HepG2 (cell line): ENCODE data around the gene CCNB1IP1. TPM values are rescaled to one million over a fixed set of nuclear protein-coding genes. Genes with fewer than 3 reads are reported as not detected.

Experiments
- FOXJ3 ChIP-seq: sonication (generic); formaldehyde crosslinking; IDR thresholded peaks from 2 replicates; pipeline ENCODE4 v1.4.0; 2020; ENCODE audit warnings: missing genetic modification reagents, mild to moderate bottlenecking, borderline replicate concordance
- HNF4A ChIP-seq: sonication (generic); formaldehyde crosslinking; IDR thresholded peaks from 2 replicates; pipeline ENCODE4 v1.4.0; 2020; ENCODE audit warnings: missing genetic modification reagents
- MXI1 ChIP-seq: IDR thresholded peaks from 3 replicates; pipeline ENCODE4 v1.6.1; 2012; ENCODE audit warnings: low read depth, low read length, inconsistent platforms, borderline replicate concordance
- NCOA2 ChIP-seq: sonication (generic); formaldehyde crosslinking; IDR thresholded peaks from 2 replicates; pipeline ENCODE4 v1.8.0; 2022; ENCODE audit warnings: inconsistent platforms
- NR2F6 ChIP-seq, 2 experiments: IDR thresholded peaks; 2 replicates each; pipeline ENCODE4 v1.6.1; 2016; ENCODE audit warnings: antibody characterized with exemption in 1 of 2, mild to moderate bottlenecking in 1 of 2
- ONECUT2 ChIP-seq: sonication (generic); formaldehyde crosslinking; IDR thresholded peaks from 2 replicates; pipeline ENCODE4 v1.4.0; 2020; ENCODE audit warnings: missing genetic modification reagents
- PITX1 ChIP-seq: sonication (generic); formaldehyde crosslinking; IDR thresholded peaks from 2 replicates; pipeline ENCODE4 v1.5.1; 2020; ENCODE audit warnings: mild to moderate bottlenecking, missing genetic modification reagents
- PPARG ChIP-seq: conservative IDR thresholded peaks from 2 replicates; pipeline ENCODE4 v1.6.1; 2016; ENCODE audit warnings: missing biosample characterization, missing genetic modification reagents
- SALL1 ChIP-seq: sonication (generic); formaldehyde crosslinking; IDR thresholded peaks from 2 replicates; pipeline ENCODE4 v1.8.0; 2022; ENCODE audit warnings: mild to moderate bottlenecking, missing genetic modification reagents
- SAP130 ChIP-seq: IDR thresholded peaks from 2 replicates; pipeline ENCODE4 v1.6.1; 2016; ENCODE audit warnings: low read depth
- SOX6 ChIP-seq, 2 experiments: fragments of 450-650 bp in 1 of 2; sonication (generic) in 1 of 2; formaldehyde crosslinking in 1 of 2; IDR thresholded peaks; 2 replicates each; pipeline versions ENCODE4 v1.4.0 to v1.6.1; 2017 to 2020; ENCODE audit warnings: antibody characterized with exemption in 1 of 2, mild to moderate bottlenecking in 1 of 2, missing genetic modification reagents in 1 of 2
- TBL1XR1 ChIP-seq: fragments of 150-350 bp; IDR thresholded peaks from 2 replicates; pipeline ENCODE4 v1.6.1; 2014; ENCODE audit warnings: borderline replicate concordance, low read length; ENCODE audit not compliant: partially characterized antibody
- XRCC5 ChIP-seq: fragments of 200-400 bp; formaldehyde crosslinking; optimal IDR thresholded peaks from 2 replicates; pipeline ENCODE3; 2017; ENCODE audit warnings: mild to moderate bottlenecking, low read length
- ZNF772 ChIP-seq: sonication (generic); formaldehyde crosslinking; IDR thresholded peaks from 2 replicates; pipeline ENCODE4 v1.5.0; 2020; ENCODE audit warnings: mild to moderate bottlenecking, missing genetic modification reagents
- polyA plus RNA-seq, 8 experiments: library from polyadenylated mRNA; depleted of rRNA in 3 of 8; stranded (reverse) in 7 of 8; unstranded in 1 of 8; fragments of >200 nt; fragmentation: Illumina TruSeq in 4 of 8; extraction: Trizol in 4 of 8; gene quantifications; 2 replicates each; pipeline versions ENCODE4 v1.2.1 to v1.2.3, GENCODE V29; 2011 to 2016; ENCODE audit warnings: low read depth in 4 of 8, missing spikeins in 1 of 8, mixed read lengths in 1 of 8; ENCODE audit not compliant: insufficient read depth in 1 of 8
- total RNA-seq, 5 experiments: library from RNA; depleted of rRNA; stranded (reverse); fragments of >200 nt; fragmentation: Illumina TruSeq; extraction: Trizol; gene quantifications; 2 replicates each; pipeline ENCODE4 v1.2.3, GENCODE V29; 2016; ENCODE audit warnings: low read depth in 1 of 5
- TF ChIP-seq, protein P1 (sequence below): sonication (generic); formaldehyde crosslinking; conservative IDR thresholded peaks from 2 replicates; pipeline ENCODE4 v1.4.0; 2020; ENCODE audit warnings: mild to moderate bottlenecking, missing genetic modification reagents, moderate library complexity
- TF ChIP-seq, protein P2 (sequence below): IDR thresholded peaks from 2 replicates; pipeline ENCODE4 v1.6.1; 2016
- TF ChIP-seq, protein P3 (sequence below): sonication (generic); formaldehyde crosslinking; IDR thresholded peaks from 2 replicates; pipeline ENCODE4 v1.4.0; 2020; ENCODE audit warnings: missing genetic modification reagents, mild to moderate bottlenecking, borderline replicate concordance
- TF ChIP-seq, protein P4 (sequence below): sonication (generic); formaldehyde crosslinking; IDR thresholded peaks from 2 replicates; pipeline ENCODE4 v1.4.0; 2020; ENCODE audit warnings: missing genetic modification reagents, borderline replicate concordance
- TF ChIP-seq, protein P5 (sequence below): IDR thresholded peaks from 2 replicates; pipeline ENCODE4 v1.4.0; 2020; ENCODE audit warnings: mild to moderate bottlenecking, missing genetic modification reagents

The CCNB1IP1 gene
- total and polyA plus RNA-seq, 2 of the 13 experiments (the other 11 are each of a cell fraction or from before 2014, with no cell fraction given) = 98.3 to 125 TPM

DNA sequence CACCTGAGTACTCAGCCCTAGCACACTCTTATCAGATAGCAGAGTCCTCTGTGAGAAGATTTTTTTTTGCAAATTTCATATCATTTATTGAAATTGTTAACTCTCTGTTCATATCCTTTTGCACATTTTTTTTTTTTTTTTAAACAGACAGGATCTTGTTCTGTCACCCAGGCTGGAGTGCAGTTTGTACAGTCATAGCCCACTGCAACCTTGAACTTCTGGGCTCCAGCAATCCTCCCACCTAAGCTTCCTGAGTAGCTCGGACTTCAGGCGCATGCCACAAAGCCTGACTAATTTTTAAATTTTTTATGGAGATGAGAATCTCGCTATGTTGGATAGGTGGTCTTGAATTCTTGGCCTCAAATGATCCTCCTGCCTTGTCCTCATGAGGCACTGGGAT lies 14.7 kb upstream of the CCNB1IP1 start (continued):
- TF ChIP-seq, protein P1, sequence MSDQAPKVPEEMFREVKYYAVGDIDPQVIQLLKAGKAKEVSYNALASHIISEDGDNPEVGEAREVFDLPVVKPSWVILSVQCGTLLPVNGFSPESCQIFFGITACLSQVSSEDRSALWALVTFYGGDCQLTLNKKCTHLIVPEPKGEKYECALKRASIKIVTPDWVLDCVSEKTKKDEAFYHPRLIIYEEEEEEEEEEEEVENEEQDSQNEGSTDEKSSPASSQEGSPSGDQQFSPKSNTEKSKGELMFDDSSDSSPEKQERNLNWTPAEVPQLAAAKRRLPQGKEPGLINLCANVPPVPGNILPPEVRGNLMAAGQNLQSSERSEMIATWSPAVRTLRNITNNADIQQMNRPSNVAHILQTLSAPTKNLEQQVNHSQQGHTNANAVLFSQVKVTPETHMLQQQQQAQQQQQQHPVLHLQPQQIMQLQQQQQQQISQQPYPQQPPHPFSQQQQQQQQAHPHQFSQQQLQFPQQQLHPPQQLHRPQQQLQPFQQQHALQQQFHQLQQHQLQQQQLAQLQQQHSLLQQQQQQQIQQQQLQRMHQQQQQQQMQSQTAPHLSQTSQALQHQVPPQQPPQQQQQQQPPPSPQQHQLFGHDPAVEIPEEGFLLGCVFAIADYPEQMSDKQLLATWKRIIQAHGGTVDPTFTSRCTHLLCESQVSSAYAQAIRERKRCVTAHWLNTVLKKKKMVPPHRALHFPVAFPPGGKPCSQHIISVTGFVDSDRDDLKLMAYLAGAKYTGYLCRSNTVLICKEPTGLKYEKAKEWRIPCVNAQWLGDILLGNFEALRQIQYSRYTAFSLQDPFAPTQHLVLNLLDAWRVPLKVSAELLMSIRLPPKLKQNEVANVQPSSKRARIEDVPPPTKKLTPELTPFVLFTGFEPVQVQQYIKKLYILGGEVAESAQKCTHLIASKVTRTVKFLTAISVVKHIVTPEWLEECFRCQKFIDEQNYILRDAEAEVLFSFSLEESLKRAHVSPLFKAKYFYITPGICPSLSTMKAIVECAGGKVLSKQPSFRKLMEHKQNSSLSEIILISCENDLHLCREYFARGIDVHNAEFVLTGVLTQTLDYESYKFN (CRISPR knock-in tag) = peak; percentile 58
- peak; percentile 73 for TF ChIP-seq TBL1XR1
- no peak for TF ChIP-seq FOXJ3 (CRISPR knock-in tag)
- TF ChIP-seq PPARG (CRISPR knock-in tag) = peak; percentile 53
- TF ChIP-seq, protein P2, sequence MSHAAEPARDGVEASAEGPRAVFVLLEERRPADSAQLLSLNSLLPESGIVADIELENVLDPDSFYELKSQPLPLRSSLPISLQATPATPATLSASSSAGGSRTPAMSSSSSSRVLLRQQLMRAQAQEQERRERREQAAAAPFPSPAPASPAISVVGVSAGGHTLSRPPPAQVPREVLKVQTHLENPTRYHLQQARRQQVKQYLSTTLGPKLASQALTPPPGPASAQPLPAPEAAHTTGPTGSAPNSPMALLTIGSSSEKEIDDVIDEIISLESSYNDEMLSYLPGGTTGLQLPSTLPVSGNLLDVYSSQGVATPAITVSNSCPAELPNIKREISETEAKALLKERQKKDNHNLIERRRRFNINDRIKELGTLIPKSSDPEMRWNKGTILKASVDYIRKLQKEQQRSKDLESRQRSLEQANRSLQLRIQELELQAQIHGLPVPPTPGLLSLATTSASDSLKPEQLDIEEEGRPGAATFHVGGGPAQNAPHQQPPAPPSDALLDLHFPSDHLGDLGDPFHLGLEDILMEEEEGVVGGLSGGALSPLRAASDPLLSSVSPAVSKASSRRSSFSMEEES = no peak
- TF ChIP-seq SOX6 (IDR thresholded peaks at IDR 0.05) = no peak
- peak; percentile 31; the same call in 1 of the 2 replicates for TF ChIP-seq SOX6 (CRISPR knock-in tag; IDR thresholded peaks at IDR 0.05)
- peak; percentile 82 for TF ChIP-seq SALL1
- TF ChIP-seq, protein P3, sequence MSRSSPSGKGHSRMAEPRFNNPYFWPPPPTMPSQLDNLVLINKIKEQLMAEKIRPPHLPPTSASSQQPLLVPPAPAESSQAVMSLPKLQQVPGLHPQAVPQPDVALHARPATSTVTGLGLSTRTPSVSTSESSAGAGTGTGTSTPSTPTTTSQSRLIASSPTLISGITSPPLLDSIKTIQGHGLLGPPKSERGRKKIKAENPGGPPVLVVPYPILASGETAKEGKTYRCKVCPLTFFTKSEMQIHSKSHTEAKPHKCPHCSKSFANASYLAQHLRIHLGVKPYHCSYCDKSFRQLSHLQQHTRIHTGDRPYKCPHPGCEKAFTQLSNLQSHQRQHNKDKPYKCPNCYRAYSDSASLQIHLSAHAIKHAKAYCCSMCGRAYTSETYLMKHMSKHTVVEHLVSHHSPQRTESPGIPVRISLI (CRISPR knock-in tag) = peak; percentile 88
- 0 out of 2 replicates have a peak, but pooled peaks have one; percentile 42 for TF ChIP-seq PITX1 (CRISPR knock-in tag)
- no peak for TF ChIP-seq ONECUT2 (CRISPR knock-in tag)
- TF ChIP-seq SAP130 (CRISPR knock-in tag) = peak; percentile 59
- no peak for TF ChIP-seq XRCC5
- TF ChIP-seq, protein P4, sequence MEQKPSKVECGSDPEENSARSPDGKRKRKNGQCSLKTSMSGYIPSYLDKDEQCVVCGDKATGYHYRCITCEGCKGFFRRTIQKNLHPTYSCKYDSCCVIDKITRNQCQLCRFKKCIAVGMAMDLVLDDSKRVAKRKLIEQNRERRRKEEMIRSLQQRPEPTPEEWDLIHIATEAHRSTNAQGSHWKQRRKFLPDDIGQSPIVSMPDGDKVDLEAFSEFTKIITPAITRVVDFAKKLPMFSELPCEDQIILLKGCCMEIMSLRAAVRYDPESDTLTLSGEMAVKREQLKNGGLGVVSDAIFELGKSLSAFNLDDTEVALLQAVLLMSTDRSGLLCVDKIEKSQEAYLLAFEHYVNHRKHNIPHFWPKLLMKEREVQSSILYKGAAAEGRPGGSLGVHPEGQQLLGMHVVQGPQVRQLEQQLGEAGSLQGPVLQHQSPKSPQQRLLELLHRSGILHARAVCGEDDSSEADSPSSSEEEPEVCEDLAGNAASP = peak; percentile 27; the same call in 1 of the 2 replicates
- peak; percentile 43; the same call in 1 of the 3 replicates for TF ChIP-seq MXI1
- peak; percentile 43 for TF ChIP-seq HNF4A (CRISPR knock-in tag)
- TF ChIP-seq NCOA2 (CRISPR knock-in tag) = 0 out of 2 replicates have a peak, but pooled peaks have one; percentile 17
- no peak for TF ChIP-seq NR2F6 (IDR thresholded peaks at IDR 0.05)
- TF ChIP-seq NR2F6 (CRISPR knock-in tag; IDR thresholded peaks at IDR 0.05) = peak; percentile 36; the same call in 1 of the 2 replicates
- no peak for TF ChIP-seq ZNF772
- TF ChIP-seq, protein P5, sequence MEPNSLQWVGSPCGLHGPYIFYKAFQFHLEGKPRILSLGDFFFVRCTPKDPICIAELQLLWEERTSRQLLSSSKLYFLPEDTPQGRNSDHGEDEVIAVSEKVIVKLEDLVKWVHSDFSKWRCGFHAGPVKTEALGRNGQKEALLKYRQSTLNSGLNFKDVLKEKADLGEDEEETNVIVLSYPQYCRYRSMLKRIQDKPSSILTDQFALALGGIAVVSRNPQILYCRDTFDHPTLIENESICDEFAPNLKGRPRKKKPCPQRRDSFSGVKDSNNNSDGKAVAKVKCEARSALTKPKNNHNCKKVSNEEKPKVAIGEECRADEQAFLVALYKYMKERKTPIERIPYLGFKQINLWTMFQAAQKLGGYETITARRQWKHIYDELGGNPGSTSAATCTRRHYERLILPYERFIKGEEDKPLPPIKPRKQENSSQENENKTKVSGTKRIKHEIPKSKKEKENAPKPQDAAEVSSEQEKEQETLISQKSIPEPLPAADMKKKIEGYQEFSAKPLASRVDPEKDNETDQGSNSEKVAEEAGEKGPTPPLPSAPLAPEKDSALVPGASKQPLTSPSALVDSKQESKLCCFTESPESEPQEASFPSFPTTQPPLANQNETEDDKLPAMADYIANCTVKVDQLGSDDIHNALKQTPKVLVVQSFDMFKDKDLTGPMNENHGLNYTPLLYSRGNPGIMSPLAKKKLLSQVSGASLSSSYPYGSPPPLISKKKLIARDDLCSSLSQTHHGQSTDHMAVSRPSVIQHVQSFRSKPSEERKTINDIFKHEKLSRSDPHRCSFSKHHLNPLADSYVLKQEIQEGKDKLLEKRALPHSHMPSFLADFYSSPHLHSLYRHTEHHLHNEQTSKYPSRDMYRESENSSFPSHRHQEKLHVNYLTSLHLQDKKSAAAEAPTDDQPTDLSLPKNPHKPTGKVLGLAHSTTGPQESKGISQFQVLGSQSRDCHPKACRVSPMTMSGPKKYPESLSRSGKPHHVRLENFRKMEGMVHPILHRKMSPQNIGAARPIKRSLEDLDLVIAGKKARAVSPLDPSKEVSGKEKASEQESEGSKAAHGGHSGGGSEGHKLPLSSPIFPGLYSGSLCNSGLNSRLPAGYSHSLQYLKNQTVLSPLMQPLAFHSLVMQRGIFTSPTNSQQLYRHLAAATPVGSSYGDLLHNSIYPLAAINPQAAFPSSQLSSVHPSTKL (CRISPR knock-in tag) = peak; percentile 61
